ENCODE results near the gene RNU4-1.

DNA sequence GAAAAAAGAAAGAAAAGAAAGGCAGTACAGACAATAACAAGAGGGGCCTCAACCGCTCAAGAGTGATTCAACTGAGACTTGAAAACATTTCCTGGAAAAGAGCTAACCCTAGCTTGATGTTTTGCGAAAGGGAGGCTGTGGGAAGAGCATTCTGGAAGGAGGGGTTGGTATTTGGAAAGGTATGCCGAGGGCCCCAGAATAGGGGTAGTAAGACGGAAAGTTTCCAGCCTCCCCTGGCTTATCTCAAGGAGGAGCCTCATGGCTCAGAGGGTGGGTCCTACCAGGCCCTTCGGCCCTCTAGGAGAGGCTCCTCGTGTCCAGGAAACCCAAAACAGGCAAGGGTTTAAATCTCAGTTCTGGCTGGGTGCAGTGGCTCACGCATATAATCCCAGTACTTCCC, 9.7 kb downstream of the RNU4-1 start:
- TF ChIP-seq, protein P1, sequence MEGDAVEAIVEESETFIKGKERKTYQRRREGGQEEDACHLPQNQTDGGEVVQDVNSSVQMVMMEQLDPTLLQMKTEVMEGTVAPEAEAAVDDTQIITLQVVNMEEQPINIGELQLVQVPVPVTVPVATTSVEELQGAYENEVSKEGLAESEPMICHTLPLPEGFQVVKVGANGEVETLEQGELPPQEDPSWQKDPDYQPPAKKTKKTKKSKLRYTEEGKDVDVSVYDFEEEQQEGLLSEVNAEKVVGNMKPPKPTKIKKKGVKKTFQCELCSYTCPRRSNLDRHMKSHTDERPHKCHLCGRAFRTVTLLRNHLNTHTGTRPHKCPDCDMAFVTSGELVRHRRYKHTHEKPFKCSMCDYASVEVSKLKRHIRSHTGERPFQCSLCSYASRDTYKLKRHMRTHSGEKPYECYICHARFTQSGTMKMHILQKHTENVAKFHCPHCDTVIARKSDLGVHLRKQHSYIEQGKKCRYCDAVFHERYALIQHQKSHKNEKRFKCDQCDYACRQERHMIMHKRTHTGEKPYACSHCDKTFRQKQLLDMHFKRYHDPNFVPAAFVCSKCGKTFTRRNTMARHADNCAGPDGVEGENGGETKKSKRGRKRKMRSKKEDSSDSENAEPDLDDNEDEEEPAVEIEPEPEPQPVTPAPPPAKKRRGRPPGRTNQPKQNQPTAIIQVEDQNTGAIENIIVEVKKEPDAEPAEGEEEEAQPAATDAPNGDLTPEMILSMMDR (IDR thresholded peaks at IDR 0.05; ENCODE audit: low read length): no peak
- TF ChIP-seq EZH2 (IDR thresholded peaks at IDR 0.05; ENCODE audit: borderline replicate concordance, low read length): no peak
